Activated gamma-delta T cell (primary cell): ENCODE measurements around the gene MVD.
"Not testable (repeated sequence)": the region's sequence is repeated elsewhere in the genome, so short reads cannot be mapped to it uniquely, and the experiment has no call there.

ENCODE experiments used
- DNase-seq: peaks from one replicate; lab custom pipeline; 2025; lab: John Stamatoyannopoulos, UW

The MVD gene

DNA sequence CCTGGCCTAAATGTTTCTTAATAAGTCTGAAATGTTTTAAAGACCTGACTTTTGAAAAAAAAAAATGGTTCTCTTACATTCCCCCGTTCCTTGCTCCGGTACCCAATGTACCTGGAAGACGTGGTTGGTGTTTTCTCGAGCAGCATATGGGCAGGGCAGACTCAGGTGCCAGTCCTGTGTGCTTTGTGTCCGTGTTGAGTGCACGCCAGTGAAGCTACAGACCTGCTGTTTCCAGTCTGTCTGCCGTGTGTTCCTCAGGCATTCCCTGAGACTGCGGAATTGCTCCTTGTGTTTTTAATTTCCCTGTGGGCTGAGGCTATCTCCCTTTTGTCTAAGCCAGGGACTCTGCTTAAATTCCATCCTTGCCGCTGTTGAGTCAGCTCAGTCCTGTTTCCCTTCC, 36.2 kb downstream of the MVD start:
- DNase-seq: no peak

DNA sequence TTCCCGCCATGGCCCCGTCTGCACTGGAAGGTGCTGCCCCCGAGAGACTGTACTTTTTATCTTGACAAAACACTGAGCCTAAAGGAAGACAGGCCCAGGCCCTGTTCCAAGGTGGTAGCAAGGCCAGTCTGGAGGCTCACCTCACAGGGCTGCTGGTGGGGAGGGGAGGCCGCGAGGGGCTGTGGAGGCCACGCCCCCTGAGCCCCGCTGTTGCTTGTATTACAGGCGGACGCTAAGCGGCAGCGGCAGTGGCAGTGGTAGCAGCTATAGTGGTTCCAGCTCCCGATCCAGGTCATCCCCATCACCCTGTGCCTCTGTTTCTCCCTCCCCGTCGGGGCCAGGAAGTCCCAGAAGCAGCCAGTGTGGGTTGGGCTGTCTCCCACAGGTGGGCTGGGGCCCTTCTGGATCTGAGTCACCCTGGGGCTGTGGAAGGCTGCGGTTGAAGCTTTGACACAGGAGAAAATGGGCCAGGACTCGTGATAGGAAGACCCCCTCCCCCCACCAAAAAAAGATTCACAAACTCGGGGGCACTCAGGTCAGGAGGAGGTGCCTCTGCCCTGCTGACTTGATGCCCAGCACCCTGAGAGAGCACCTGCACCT, 37.8 kb downstream of the MVD start:
- no peak for DNase-seq

DNA sequence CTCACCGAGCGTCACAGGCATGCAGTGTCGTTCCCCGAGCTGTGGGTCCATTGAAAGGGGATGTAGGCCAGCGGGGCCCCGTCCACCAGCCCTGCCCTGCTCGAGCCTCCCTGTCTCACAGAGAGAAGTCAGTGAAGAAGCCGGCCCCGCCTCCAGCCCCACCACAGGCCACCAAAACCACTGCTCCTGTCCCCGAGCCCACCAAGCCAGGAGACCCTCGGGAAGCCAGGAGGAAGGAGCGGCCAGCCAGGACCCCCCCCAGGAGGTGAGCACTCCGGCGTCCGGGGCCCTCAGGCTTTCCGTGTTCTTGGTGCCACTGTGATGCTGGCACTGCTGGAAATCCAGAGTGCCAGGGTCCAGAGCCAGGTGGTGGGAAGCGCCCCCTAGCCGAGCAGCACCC, 38.4 kb downstream of the MVD start:
- no peak for DNase-seq

DNA sequence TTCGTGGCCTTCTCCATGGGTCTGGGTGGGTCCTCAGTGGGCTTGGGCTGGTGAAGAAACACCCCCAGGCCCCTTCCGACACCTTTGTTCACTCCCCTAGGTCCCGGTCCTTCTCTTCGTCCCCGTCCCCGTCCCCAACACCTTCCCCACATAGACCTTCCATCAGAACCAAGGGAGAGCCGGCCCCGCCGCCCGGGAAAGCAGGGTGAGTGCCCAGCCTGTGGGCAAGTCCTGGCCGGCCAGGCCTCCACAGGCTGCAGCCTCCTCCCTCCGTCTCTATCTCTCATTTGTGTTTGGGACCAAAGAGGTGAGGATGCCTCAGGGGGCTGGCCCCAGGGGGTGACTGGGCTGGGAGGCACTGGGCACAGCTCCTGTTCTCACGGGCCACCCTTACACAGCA, 39.0 kb downstream of the MVD start:
- DNase-seq: no peak

DNA sequence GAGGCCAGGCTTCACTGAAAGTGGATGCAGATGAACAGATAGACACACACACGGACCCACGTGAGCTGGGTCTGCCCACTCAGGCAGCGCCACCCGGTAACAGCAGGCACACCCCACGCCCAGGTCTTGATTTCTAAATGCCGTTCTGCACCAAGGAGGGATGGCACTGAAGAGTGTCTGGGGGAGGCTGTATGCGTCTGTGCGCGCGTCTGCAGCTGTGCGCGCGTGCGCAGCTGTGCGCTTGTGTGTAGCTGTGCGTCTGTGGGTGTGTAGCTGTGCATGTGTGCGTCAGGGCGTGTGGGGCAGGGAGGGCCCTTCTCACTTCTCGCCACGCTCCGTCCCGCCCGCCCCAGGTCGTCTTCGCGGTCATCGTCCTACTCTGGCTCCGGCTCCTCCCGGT, 40.0 kb downstream of the MVD start:
- DNase-seq: no peak

DNA sequence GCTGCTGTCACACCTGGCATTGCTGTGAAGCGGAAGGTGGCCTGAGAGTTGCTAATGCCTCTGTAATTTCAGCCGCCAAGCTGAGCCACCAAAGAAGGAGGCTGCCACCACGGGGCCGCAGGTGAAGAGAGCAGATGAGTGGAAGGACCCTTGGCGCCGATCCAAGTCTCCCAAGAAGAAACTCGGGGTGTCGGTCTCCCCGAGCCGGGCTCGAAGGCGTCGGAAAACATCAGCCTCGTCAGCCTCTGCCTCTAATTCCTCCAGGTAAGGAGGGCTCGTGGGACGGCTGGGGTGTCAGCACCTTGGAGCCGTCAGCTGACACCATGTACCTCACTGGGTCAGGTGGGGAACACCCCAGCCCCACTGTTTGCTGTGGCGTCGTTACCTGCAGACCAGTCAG, 40.8 kb downstream of the MVD start:
- DNase-seq: no peak

DNA sequence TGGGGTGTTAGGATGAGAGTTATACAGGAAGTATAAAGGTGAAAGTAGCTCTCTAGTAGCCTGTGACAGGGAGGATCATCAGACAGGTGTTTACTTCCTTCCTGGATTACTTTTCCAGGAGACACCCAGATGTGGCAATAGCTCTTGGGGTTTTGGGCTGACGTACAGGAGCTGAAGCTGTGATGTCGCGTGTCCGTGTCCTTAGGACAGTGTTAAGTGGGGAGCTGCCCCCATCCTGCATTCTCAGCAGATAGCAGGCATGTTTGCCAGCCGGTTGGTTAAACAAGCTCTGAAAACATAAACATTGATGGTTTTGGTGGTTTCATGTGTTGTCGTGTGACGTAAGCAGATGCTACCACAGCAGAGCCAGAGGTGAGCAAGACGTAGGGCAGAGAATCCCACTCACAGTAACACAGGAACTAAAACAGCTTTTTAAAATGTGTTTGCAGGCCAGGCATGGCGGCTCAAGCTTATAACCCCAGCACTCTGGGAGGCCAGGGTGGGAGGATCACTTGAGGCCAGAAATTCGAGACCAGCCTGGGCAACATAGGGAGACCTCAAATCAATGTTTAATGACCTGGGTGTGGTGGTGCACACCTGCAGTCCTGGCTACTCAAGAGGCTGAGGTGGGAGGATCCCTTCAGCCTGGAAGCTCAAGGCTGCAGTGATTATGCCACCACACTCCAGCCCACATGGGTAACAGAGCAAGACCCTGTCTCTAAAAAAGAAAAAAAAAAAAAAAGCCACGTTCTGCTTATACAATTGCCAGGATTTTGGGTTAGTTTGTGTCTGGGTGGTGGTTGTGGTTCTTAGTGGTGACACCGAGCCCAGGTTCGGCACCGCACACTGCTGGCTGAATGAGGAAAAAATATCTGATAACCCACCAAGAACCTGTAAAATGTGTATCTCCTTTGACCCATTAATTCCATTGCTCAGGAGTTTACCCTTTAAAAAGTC, 42.8 kb downstream of the MVD start:
- DNase-seq: no peak

DNA sequence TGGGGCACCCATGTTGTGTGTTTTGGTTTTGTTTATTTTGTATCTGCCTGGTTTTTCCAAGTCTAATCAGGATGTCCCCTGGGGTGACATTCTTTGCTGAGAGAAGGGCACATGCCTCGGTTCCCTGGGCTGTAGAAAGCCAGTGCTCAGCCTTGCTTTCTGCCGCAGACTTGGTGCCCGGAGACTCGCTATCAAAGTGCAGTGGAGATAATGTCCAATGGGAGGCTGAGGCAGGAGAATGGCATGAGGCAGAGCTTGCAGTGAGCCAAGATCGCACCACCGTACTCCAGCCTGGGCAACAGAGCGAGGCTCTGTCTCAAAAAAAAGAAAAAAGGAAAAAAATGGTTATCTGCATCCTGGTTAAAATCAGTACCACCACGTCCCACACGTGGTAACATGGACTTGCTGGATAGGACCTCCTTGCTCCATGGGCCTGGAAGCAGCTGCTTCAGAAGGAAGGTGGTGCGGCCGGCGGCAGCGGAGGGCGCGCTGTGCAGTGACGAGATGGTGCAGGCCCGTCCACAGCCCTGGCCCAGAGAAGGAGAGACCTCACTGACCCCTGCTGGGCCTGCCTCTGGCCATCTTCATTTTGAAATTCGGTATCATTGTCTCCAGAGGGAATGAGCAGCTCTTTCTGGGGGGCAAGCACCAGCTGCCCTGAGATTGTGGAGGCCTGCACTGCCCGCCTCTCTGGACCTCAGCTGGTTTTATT, 43.8 kb downstream of the MVD start:
- DNase-seq: no peak

DNA sequence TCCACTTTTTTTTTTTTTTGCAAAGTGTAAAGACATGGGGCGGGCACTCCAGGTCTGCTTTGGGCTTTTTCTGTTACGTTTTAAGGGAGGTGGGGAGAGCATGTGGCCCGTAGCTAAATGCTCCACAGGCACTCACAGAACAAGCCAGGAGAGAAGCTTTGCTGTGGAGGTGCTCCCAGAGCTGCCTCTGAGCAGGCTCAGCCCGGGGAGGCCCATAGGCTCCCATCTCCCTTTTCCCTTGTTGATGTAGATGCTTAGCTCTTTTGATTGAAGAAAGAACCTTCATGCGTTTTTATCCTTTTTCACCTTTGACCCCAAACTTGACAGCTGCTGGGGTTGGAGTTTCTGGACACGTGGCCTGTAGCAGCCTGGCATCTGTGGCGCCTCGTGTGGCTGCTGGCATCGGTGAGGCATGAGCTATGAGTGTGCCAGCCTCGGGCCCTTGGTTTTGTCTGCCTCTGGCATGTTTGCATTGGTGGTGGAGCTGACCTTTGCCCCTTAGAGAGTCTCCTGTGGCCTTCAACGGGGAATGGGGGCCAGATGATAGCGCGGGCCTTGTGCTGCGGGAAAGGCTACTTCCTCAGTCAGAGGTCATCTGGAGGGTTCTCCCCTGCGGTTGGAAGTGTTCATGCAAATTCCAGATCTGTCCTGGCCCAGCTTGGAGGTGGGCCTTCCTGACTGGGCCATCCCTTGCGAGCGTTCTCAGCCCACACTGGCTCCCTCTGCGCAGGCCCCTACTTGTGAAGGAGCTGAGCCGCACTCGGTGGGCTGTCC, 44.5 kb downstream of the MVD start:
- no peak for DNase-seq

DNA sequence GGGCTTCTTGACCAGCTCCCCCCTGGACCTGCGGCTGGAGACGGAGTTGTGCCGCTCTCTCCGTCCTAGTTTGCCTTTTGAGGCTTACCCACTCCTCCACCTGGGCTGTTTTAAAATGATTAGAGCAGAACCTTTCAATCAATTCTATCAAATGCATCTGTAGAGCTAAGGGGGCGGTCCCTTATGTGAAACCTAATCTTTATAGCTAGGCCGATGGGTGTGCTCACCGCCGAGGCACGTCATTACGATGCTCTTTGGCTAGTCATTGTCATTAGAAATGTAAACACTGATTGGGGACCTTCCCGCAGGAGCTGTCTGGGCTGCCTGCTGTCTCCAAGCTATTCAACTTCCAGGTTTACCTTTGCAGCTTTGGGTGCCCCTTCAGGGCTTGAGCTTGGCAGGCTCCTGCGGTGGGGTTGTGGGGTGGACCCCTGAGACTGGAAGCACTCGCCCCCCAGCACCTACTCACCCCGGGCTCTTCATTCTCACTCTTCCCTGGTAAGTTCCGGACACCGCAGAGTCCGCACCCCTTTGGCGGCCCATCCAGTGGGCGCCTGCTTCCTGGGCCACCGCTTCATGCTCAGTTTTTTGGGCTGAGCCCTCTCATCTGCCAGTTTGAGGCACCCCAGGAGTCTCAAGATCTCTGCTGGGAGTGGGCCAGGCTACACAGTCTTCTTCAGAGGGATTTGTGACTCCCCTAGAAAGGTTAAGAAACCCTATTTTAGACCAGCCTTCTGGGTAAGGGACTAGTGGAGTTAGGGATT, 45.4 kb downstream of the MVD start:
- no peak for DNase-seq

DNA sequence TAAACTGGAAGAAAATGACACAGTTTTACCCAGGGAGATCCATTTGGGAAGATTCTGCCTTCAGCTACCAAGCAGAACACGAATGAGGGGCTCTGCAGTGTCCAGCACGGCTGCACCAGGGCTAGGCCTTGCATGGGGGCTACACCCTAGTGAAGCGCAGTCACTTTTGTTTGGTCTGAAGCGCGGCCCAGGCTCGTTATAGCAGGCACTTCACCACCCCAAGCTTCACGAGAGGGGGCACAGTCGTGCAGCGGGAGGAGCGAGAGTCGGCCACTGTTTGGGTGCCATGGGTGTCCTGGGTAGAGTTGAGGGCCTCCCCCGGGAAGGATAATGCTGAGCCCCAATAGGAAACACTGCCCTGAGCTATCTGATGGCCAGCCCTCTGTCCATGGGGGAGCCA, 46.2 kb downstream of the MVD start:
- DNase-seq: no peak

DNA sequence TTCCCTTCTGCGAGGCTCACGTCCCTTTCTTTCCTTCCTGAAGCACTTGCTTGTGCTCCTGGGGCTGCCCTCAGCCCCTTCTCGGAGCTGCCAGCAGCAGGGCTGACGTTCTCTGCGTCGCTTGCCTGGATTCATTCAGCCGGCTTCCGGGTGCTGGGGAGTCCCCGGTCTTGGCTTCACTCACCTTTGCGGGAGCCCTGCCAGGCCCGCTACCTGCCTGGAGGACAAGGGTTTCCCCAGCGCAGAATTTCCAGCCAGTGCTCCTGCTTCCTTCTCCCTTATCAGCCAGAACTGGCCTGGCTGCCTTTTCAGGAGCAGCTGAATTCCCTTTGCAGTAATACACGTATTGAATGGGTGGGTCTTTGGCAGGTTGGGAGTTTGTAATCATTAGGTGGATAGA, 46.6 kb downstream of the MVD start:
- no peak for DNase-seq

DNA sequence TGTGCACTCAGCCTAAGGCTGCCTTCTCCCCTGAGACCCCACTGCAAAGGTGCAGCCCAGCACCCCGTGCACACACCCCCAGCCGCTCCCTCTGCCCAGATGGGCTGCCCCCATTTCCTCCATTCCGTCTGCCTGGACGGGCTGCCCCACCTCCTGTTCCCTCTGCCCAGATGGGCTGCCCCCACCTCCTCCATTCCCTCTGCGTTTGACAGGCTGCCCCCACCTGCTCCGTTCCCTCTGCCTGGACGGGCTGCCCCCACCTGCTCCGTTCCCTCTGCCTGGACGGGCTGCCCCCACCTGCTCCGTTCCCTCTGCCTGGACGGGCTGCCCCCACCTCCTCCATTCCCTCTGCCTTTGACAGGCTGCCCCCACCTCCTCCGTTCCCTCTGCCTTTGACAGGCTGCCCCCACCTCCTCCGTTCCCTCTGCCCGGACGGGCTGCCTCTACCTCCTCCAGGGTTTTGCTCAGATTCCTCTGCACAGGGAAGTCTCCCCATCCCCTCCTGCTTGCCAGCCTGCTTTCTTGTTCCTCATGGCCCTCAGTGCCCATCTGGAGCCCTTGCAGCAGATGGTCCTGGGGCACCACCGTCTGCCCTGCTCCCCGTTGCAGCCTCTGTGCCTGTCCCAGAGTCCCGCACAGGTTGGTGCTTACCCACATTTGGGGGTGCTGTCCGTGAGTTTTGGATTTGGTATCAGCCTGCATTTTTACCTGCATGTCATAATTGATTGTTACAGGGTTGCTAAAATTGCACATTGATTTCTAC, 47.9 kb downstream of the MVD start:
- DNase-seq: no peak

DNA sequence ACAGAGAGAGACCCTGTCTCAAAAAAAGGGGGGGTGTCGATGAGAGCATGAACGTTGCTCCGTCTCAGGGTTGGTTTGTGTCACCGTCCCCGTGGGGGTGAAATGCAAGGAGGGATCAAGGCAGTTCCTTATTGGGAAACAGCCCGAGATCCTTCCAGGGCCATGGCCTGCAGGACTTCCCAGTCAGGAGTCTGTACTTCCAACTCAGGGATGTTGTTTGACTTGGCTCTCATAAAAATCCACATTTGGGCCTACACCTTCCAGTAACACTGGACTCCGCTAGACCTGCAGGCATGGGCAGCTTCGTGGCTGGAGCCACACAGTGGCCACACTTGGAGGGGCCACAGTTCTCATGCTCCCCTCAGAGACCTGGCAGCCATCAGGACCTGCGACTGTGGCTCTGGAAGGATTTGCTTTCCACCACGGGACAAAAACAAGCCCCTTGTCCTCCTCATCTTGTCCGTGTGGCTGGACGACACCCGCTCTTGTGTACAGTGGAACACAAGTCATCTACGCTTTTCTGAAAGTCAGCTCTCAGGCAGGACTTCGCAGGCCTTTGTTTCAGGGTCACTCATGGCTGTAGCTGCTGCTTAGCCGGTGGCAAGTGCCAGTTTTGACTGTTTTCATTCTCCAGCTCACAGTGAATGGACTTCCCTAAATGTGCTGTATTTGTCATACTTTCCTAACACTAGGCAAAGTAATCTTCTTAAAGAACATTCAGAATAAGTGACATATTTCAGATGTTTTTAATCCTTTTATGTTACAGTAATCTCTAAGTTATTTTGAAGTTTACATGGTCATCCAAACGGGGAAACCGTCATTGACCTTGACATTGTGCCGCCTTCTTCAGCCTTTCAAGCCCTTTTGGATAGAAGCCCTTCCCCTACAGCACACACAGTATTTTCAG, 48.7 kb downstream of the MVD start:
- DNase-seq: no peak

DNA sequence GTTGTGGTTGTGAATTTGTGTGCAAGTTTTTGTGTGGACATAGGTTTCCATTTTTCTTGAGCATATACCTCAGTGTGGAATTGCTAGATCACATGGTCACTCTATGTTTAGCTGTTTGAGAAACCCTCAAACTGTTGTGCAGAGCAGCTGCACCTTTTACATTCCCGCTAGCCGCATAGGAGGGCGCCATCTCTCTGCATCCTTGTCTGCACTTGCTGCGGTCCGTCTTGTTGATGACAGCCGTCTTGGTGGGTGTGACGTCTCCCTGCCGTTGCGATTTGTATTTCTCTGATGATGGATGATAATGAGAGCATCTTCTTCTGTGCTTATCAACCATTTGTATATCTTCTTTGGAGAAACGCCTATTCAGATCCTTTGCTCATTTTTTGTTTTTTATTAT, 49.6 kb downstream of the MVD start:
- no peak for DNase-seq

DNA sequence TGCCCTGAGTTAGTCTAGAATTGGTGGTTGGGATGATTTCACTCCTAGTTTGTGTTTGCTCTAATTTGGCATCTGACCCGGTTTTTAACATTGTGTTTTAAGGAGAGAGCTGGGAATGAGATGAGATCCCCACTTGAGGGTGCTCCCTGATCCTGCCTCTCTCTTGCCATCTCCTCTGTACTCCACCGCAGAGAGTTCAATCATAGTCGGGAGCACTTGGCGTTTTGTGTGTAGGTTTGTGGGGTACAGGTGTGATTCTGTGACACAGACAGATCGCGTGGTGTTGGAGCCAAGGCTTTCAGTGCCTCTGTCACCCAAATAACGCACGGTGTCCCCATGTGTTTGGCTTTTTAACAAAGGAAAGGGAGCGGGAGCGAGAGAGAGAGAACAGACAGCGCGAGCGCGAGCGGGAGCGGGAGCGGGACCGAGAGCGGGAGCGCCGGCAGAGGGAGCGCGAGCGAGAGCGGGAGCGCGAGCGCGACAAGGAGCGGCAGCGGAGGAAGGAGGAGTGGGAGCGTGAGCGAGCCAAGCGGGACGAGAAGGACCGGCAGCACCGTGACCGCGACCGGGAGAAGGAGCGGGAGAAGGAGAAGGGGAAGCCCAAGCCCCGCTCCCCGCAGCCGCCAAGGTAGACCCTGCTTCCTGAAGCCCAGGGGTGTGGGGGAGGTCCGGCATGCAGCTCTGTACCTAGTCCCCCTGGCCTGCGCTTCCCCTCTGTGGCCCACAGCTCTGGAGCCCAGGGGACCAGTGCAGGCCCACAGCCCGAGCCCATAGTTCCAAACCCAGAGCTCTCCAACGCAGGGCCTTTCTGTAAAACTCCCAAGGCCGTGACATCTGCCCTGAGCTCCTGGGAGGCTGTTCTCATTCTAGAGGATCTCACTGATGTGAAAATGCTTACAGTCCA, 51.7 kb downstream of the MVD start:
- DNase-seq: no peak

DNA sequence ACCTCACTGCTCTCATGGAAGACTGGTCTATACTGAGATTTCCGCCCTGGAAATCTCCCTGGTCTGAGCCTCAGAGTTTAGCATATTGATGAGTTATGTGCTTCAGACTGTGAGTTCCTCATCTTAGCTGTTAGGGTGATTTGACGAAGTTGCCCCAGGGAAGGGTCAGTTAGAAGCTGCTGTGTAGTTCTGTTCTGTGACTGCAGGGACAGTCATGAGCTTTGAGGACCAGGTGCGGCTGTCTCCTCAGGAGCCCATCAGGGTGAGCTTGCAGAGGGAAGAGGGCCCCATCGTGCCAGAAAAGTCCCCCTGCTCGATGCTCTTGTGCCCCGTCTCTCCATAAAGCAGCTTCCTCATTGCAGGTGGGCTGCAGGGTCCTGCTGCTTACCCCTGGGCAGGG, 52.8 kb downstream of the MVD start:
- no peak for DNase-seq

DNA sequence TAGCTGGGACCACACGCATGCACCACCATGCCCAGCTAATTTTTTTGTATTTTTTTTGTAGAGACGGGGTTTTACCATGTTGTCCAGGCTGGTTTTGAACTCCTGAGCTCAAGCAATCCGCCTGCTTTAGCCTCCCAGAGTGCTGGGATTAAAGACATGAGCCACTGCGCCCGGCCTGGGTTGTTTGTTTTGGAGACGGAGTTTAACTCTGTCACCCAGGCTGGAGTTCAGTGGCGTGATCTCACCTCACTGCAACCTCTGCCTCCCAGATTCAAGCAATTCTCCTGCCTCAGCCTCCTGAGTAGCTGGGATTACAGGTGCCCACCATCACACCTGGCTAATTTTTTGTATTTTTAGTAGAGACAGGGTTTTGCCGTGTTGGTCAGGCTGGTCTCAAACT, 53.5 kb downstream of the MVD start:
- not testable (repeated sequence) for DNase-seq

DNA sequence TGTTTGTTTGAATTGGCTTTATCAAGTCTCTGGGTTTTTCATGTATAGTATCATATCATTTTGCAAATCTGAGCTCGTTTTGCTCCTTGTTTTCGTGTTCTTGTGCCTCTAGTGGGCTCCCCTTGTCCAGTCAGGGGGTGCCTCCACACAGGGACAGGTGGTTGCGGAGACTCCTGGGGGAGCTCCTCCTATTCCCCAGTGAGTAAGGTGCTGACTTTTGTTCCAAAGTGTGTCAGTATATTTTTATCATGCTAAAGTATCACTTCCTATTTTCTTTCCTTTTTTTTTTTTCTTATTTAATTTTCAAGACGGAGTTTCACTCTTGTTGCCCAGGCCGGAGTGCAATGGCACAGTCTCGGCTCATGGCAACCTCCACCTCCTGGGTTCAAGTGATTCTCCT, 54.8 kb downstream of the MVD start:
- no peak for DNase-seq
